ENCODE measurements around the gene NCAPG.

NCAPG gene

GRCh38 chr4:17780501-17781299 lies 30.1 kb upstream of the NCAPG start:
- no peak overlapping the region for H4K8ac ChIP-seq (ENCODE audit: low read depth, low read length)
- H3K79me1 ChIP-seq (ENCODE audit: low read length) = no peaks in the 10 kb centered on the region
- peaks cover 6% of the 10 kb centered on the region for H3K9me3 ChIP-seq (ENCODE audit: insufficient read depth, low read depth, low read length)
- no peaks in the 10 kb centered on the region for H3K79me2 ChIP-seq (ENCODE audit: control insufficient read depth, insufficient read depth, low read length, poor library complexity)
- DNase-seq = peak; percentile 32 to 64
- H3K27me3 ChIP-seq (ENCODE audit: insufficient read depth, low read length) = peaks cover 19% of the 10 kb centered on the region
- no peak overlapping the region for H3K18ac ChIP-seq (ENCODE audit: low read length)
- H3K36me3 ChIP-seq (ENCODE audit: control insufficient read depth in 1 of 2, insufficient read depth in 2 of 2, low read length in 2 of 2) = no peaks in the 10 kb centered on the region
- H2BK12ac ChIP-seq (ENCODE audit: low read length) = no peak overlapping the region
- H3K4me2 ChIP-seq (ENCODE audit: low read length) = peak overlapping the region; percentile 79
- no peak overlapping the region for H4K12ac ChIP-seq (ENCODE audit: low read depth, low read length)
- no peak overlapping the region for H2BK5ac ChIP-seq (ENCODE audit: low read depth, low read length, poor library complexity)
- no peak overlapping the region for H3K23ac ChIP-seq (ENCODE audit: low read length)
- peak overlapping the region; percentile 50 for H3K4me3 ChIP-seq (ENCODE audit: low read depth, low read length)
- no peak overlapping the region for H2AFZ ChIP-seq (ENCODE audit: insufficient read depth, low read length, poor library complexity)
- WGBS (ENCODE audit: extremely low coverage, insufficient coverage, insufficient read length) = no CpG with 5 or more reads among the region's 31 CpGs
- no peak overlapping the region for H2BK120ac ChIP-seq (ENCODE audit: insufficient read depth, low read length, poor library complexity)
- no peak overlapping the region for H4K91ac ChIP-seq (ENCODE audit: low read depth, low read length)
- no peak overlapping the region for H3K4ac ChIP-seq (ENCODE audit: low read depth, low read length)
- no peak overlapping the region for H3K14ac ChIP-seq (ENCODE audit: low read length)
- peaks cover 11 to 12% of the 10 kb centered on the region in 2 experiments for H3K4me1 ChIP-seq (ENCODE audit: control insufficient read depth in 1 of 2, insufficient read depth in 2 of 2, low read length in 2 of 2)
- H2AK5ac ChIP-seq (ENCODE audit: low read length) = no peak overlapping the region
- no peak overlapping the region for H3K9ac ChIP-seq (ENCODE audit: low read length)
- no peak overlapping the region for H3K27ac ChIP-seq (ENCODE audit: low read depth, low read length)

GRCh38 chr4:17781300-17782287 lies 29.2 kb upstream of the NCAPG start, which contains the start of gene FAM184B:
Gene FAM184B, minus strand, starts transcription at chr4:17781621. Its CDS starts 322 bp downstream, at chr4:17781299.
- Histone ChIP-seq H3K36me3 (ENCODE audit: control insufficient read depth in 1 of 2, insufficient read depth in 2 of 2, low read length in 2 of 2) (no peaks in the 10 kb centered on the region), H2BK12ac (ENCODE audit: low read length) (no peak within 1 kb of the TSS), H3K27ac (ENCODE audit: low read depth, low read length) (no peak within 1 kb of the TSS), H2BK5ac (ENCODE audit: low read depth, low read length, poor library complexity) (no peak within 1 kb of the TSS), H3K18ac (ENCODE audit: low read length) (no peak within 1 kb of the TSS), H4K91ac (ENCODE audit: low read depth, low read length) (no peak within 1 kb of the TSS), H2AK5ac (ENCODE audit: low read length) (no peak within 1 kb of the TSS), H3K14ac (ENCODE audit: low read length) (no peak within 1 kb of the TSS), H3K4me1 (ENCODE audit: control insufficient read depth in 1 of 2, insufficient read depth in 2 of 2, low read length in 2 of 2) (peaks cover 11 to 12% of the 10 kb centered on the region in 2 experiments), H3K79me1 (ENCODE audit: low read length) (no peaks in the 10 kb centered on the region), H3K79me2 (ENCODE audit: control insufficient read depth, insufficient read depth, low read length, poor library complexity) (no peaks in the 10 kb centered on the region), H4K12ac (ENCODE audit: low read depth, low read length) (no peak within 1 kb of the TSS), H4K8ac (ENCODE audit: low read depth, low read length) (no peak within 1 kb of the TSS), H3K4me3 (ENCODE audit: low read depth, low read length) (peak within 1 kb of the TSS; percentile 58), H2BK120ac (ENCODE audit: insufficient read depth, low read length, poor library complexity) (no peak within 1 kb of the TSS), H2AFZ (ENCODE audit: insufficient read depth, low read length, poor library complexity) (no peak within 1 kb of the TSS), H3K9me3 (ENCODE audit: insufficient read depth, low read depth, low read length) (peaks cover 6% of the 10 kb centered on the region), H3K4ac (ENCODE audit: low read depth, low read length) (no peak within 1 kb of the TSS), H3K27me3 (ENCODE audit: insufficient read depth, low read length) (peaks cover 19% of the 10 kb centered on the region), H3K23ac (ENCODE audit: low read length) (no peak within 1 kb of the TSS), H3K9ac (ENCODE audit: low read length) (no peak within 1 kb of the TSS), H3K4me2 (ENCODE audit: low read length) (peak within 1 kb of the TSS; percentile 79)
- no peak for DNase-seq
- no CpG with 5 or more reads among the region's 82 CpGs for WGBS (ENCODE audit: extremely low coverage, insufficient coverage, insufficient read length)

DNA sequence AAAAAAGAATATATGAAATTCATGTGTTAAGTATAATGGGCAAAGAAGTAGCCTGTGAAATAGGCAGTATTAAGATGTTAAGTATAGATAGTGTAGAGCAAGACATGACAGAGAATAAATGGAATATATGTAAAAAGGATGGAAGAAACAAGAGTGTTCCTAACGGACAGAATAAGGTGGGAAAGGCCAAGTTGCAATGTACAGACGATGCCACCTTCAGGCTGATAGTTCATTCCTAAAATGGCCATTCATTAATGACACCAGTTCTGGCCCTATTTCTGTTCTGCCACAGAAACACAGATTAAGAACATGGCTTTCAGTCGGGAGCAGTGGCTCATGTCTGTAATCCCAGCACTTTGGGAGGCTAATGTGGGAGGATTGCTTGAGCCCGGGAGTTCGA lies 24.9 kb upstream of the NCAPG start:
- H3K79me1 ChIP-seq (ENCODE audit: low read length) = no peaks in the 10 kb centered on the region
- H2BK120ac ChIP-seq (ENCODE audit: insufficient read depth, low read length, poor library complexity) = no peak overlapping the region
- H3K23ac ChIP-seq (ENCODE audit: low read length) = no peak overlapping the region
- peaks cover 6% of the 10 kb centered on the region for H3K9me3 ChIP-seq (ENCODE audit: insufficient read depth, low read depth, low read length)
- no peak overlapping the region for H4K12ac ChIP-seq (ENCODE audit: low read depth, low read length)
- no peak overlapping the region for H4K91ac ChIP-seq (ENCODE audit: low read depth, low read length)
- peaks cover 11% of the 10 kb centered on the region in 2 experiments for H3K4me1 ChIP-seq (ENCODE audit: control insufficient read depth in 1 of 2, insufficient read depth in 2 of 2, low read length in 2 of 2)
- no peaks in the 10 kb centered on the region for H3K36me3 ChIP-seq (ENCODE audit: control insufficient read depth in 1 of 2, insufficient read depth in 2 of 2, low read length in 2 of 2)
- no peak overlapping the region for H4K8ac ChIP-seq (ENCODE audit: low read depth, low read length)
- H3K79me2 ChIP-seq (ENCODE audit: control insufficient read depth, insufficient read depth, low read length, poor library complexity) = no peaks in the 10 kb centered on the region
- no CpG with 5 or more reads among the region's 5 CpGs for WGBS (ENCODE audit: extremely low coverage, insufficient coverage, insufficient read length)
- H3K27ac ChIP-seq (ENCODE audit: low read depth, low read length) = no peak overlapping the region
- H2AFZ ChIP-seq (ENCODE audit: insufficient read depth, low read length, poor library complexity) = no peak overlapping the region
- no peak overlapping the region for H3K9ac ChIP-seq (ENCODE audit: low read length)
- H2AK5ac ChIP-seq (ENCODE audit: low read length) = no peak overlapping the region
- H2BK5ac ChIP-seq (ENCODE audit: low read depth, low read length, poor library complexity) = no peak overlapping the region
- no peak overlapping the region for H2BK12ac ChIP-seq (ENCODE audit: low read length)
- no peak overlapping the region for H3K4me3 ChIP-seq (ENCODE audit: low read depth, low read length)
- no peak overlapping the region for H3K14ac ChIP-seq (ENCODE audit: low read length)
- no peak overlapping the region for H3K4ac ChIP-seq (ENCODE audit: low read depth, low read length)
- no peak overlapping the region for H3K18ac ChIP-seq (ENCODE audit: low read length)
- no peak overlapping the region for H3K4me2 ChIP-seq (ENCODE audit: low read length)
- H3K27me3 ChIP-seq (ENCODE audit: insufficient read depth, low read length) = peaks cover 15% of the 10 kb centered on the region
- DNase-seq = no peak

GRCh38 chr4:17786567-17786966 lies 24.2 kb upstream of the NCAPG start:
- Histone ChIP-seq H2BK12ac (ENCODE audit: low read length) (no peak overlapping the region), H3K4me2 (ENCODE audit: low read length) (no peak overlapping the region), H3K27me3 (ENCODE audit: insufficient read depth, low read length) (peaks cover 8% of the 10 kb centered on the region), H3K4me1 (ENCODE audit: control insufficient read depth in 1 of 2, insufficient read depth in 2 of 2, low read length in 2 of 2) (peaks cover 4 to 5% of the 10 kb centered on the region in 2 experiments), H4K12ac (ENCODE audit: low read depth, low read length) (no peak overlapping the region), H2BK120ac (ENCODE audit: insufficient read depth, low read length, poor library complexity) (no peak overlapping the region), H3K79me2 (ENCODE audit: control insufficient read depth, insufficient read depth, low read length, poor library complexity) (no peaks in the 10 kb centered on the region), H3K79me1 (ENCODE audit: low read length) (no peaks in the 10 kb centered on the region), H4K91ac (ENCODE audit: low read depth, low read length) (no peak overlapping the region), H3K23ac (ENCODE audit: low read length) (no peak overlapping the region), H2BK5ac (ENCODE audit: low read depth, low read length, poor library complexity) (no peak overlapping the region), H3K27ac (ENCODE audit: low read depth, low read length) (no peak overlapping the region), H3K18ac (ENCODE audit: low read length) (no peak overlapping the region), H3K36me3 (ENCODE audit: control insufficient read depth in 1 of 2, insufficient read depth in 2 of 2, low read length in 2 of 2) (peaks cover 0 to 3% of the 10 kb centered on the region in 2 experiments), H4K8ac (ENCODE audit: low read depth, low read length) (no peak overlapping the region), H2AFZ (ENCODE audit: insufficient read depth, low read length, poor library complexity) (no peak overlapping the region), H3K14ac (ENCODE audit: low read length) (no peak overlapping the region), H3K9me3 (ENCODE audit: insufficient read depth, low read depth, low read length) (peaks cover 1% of the 10 kb centered on the region), H3K4me3 (ENCODE audit: low read depth, low read length) (no peak overlapping the region), H3K9ac (ENCODE audit: low read length) (no peak overlapping the region), H2AK5ac (ENCODE audit: low read length) (no peak overlapping the region), H3K4ac (ENCODE audit: low read depth, low read length) (no peak overlapping the region)
- peak in 1 of 2 donors; percentile 9 for DNase-seq
- WGBS (ENCODE audit: extremely low coverage, insufficient coverage, insufficient read length) = no CpG with 5 or more reads among the region's 5 CpGs
